T-helper 2 cell treated with Interferon-gamma antibody and Interleukin-4, amounts not matched to agents 5 μg/mL and 100 μg/mL, for 36 hours (primary cell): Measurements from ENCODE around the gene ZNF480.
"Not testable (repeated sequence)": the region's sequence is repeated elsewhere in the genome, so short reads cannot be mapped to it uniquely, and the experiment has no call there.

ENCODE experiments used
- DNase-seq: peaks from one replicate; pipeline ENCODE4 v3.0.0; 2021; ENCODE audit warnings: low spot score
- H3K27ac Mint-ChIP-seq: one replicate; pipeline ENCODE4 v1.8.0; 2021; ENCODE audit warnings: mild to moderate bottlenecking, mixed read lengths
- H3K27me3 Mint-ChIP-seq: one replicate; pipeline ENCODE4 v1.8.0; 2021; ENCODE audit warnings: low read depth, mixed read lengths
- H3K36me3 Mint-ChIP-seq: one replicate; pipeline ENCODE4 v1.8.0; 2021; ENCODE audit warnings: low read depth, mixed read lengths
- H3K4me1 Mint-ChIP-seq: one replicate; pipeline ENCODE4 v1.8.0; 2021; ENCODE audit warnings: low read depth, mixed read lengths
- H3K4me3 Mint-ChIP-seq: one replicate; pipeline ENCODE4 v1.8.0; 2022; ENCODE audit warnings: mild to moderate bottlenecking, moderate library complexity, mixed read lengths
- H3K9me3 Mint-ChIP-seq: one replicate; pipeline ENCODE4 v1.8.0; 2021; ENCODE audit warnings: mixed read lengths

Gene ZNF480

DNA sequence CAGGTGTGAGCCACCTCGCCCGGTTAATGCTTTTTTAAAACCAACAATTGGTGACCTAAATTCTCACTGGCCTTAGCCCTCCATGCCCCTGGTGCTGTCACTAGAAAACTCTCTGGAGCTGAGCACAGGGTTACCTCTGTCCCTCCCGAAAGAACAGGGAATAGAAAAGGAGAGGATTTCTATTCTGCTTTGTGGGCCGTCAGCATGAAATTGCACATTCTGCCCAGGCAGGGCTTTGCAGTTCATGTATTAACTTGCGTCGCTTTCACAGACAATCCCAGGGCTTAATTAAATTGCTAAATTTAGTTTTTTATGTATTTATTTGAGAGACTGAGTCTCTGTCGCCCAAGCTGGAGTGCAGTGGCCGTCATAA, 583 bp upstream of the ZNF480 start:
- H3K27me3 Mint-ChIP-seq, result peaks cover 3% of the 10 kb centered on the region
- H3K4me3 Mint-ChIP-seq, result peak overlapping the region; percentile 85
- no peak for DNase-seq
- H3K36me3 Mint-ChIP-seq, result peaks cover 69% of the 10 kb centered on the region
- H3K4me1 Mint-ChIP-seq, result peaks cover 15% of the 10 kb centered on the region
- H3K27ac Mint-ChIP-seq, result peak overlapping the region; percentile 55
- H3K9me3 Mint-ChIP-seq, result peaks cover 52% of the 10 kb centered on the region

DNA sequence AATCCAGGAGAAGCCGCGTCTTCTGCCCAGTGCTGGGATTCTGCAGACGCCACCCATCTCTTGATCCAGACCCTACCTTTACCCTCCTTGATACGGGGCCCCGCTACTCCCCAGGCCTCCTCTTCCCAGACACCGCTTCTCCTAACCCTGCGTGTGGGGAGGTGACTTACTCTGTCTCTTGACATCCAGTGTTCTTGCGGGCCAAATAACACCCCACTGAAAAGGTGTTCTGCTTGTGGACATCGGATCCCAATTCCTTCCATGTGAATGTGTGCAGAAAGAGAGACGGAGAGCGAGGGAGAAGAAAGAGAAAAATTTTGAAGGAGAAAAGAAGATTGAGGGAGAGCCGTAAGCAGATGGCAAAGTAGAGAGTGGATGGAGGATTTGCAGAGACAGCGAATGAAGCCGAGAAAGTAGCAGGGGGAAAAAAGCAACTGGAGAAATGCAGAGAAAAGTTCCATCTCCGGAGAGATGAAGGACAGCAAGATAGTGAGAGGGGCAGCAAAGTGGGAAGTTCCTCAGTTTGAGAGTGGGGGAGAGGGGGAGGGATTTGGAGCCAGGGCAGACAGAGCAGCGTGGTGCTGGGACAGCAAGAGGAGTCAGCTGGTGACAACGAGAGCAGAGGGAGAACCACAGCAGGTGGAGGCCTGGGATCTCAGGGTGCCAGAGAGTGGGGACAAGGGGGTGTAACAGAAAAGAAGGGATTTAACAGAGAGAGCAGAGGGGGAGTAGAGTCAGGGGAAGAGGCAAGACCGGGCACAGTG, 814 bp downstream of the ZNF480 start:
- Mint-ChIP-seq H3K4me3 (peak overlapping the region; percentile 95), H3K27me3 (peaks cover 3% of the 10 kb centered on the region), H3K9me3 (peaks cover 54% of the 10 kb centered on the region), H3K4me1 (peaks cover 15% of the 10 kb centered on the region), H3K27ac (peak overlapping the region; percentile 98), H3K36me3 (peaks cover 72% of the 10 kb centered on the region)
- no peak for DNase-seq

DNA sequence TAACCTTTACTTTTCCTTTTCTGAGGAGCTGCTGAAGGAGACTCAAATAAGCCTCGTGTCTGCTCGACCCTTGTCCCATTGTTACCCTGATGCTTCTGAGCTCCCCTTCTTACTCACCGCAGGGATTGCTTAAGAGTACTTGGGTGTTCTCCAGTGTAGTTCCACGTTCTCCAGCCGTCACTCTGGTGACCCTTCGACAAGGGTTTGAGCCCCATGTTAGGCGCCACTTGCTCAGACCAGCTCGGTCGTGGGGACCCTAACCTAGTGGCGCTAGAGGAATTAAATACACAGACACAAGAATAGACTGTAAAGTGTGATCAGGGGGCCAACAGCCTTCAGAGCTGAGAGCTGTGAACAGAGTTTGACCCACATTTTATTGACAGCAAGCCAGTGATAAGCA, 10.3 kb downstream of the ZNF480 start:
- Mint-ChIP-seq H3K27me3 (no peaks in the 10 kb centered on the region), H3K27ac (no peak overlapping the region), H3K4me3 (no peak overlapping the region), H3K36me3 (peaks cover 84% of the 10 kb centered on the region), H3K4me1 (no peaks in the 10 kb centered on the region), H3K9me3 (peaks cover 69% of the 10 kb centered on the region)
- DNase-seq, result no peak

DNA sequence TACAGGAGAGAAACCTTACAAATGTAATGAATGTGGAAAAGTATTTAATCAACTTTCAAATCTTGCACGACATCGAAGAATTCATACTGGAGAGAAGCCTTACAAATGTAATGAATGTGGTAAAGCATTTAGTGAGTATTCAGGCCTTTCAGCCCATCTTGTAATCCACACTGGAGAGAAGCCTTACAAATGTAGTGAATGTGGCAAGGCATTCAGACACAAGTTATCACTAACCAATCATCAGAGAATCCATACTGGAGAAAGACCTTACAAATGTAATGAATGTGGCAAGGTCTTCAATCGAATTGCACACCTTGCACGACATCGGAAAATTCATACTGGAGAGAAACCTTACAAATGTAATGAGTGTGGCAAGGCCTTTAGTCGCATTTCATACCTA, 25.5 kb downstream of the ZNF480 start:
- H3K36me3 Mint-ChIP-seq, result peaks cover 60% of the 10 kb centered on the region
- H3K27me3 Mint-ChIP-seq, result no peaks in the 10 kb centered on the region
- H3K4me3 Mint-ChIP-seq, result no peak overlapping the region
- H3K27ac Mint-ChIP-seq, result no peak overlapping the region
- H3K9me3 Mint-ChIP-seq, result peaks cover 87% of the 10 kb centered on the region
- no peaks in the 10 kb centered on the region for H3K4me1 Mint-ChIP-seq
- no peak for DNase-seq

DNA sequence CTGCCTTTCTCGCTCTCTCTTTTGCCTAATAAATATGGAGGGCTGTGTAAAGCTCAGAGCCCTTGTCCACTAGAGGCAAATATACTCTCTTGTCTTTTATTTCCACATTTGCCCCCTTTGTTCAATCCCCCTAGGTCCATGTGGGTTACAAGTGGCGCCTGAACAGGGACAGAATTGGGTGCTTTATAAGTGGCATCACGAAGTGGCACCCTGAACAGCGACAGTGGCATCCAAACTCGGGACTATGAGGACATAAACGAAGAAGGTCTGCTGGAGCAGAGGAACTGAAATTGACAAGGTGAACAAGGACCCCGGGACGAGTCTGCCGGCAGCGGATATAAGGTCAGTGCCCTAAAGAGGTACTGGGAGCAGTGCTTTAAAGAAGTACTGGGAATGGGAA, 34.8 kb downstream of the ZNF480 start:
- DNase-seq, result no peak
- no peaks in the 10 kb centered on the region for H3K27me3 Mint-ChIP-seq
- no peak overlapping the region for H3K4me3 Mint-ChIP-seq
- H3K4me1 Mint-ChIP-seq, result peaks cover 5% of the 10 kb centered on the region
- H3K36me3 Mint-ChIP-seq, result peaks cover 13% of the 10 kb centered on the region
- H3K9me3 Mint-ChIP-seq, result peaks cover 56% of the 10 kb centered on the region
- no peak overlapping the region for H3K27ac Mint-ChIP-seq

DNA sequence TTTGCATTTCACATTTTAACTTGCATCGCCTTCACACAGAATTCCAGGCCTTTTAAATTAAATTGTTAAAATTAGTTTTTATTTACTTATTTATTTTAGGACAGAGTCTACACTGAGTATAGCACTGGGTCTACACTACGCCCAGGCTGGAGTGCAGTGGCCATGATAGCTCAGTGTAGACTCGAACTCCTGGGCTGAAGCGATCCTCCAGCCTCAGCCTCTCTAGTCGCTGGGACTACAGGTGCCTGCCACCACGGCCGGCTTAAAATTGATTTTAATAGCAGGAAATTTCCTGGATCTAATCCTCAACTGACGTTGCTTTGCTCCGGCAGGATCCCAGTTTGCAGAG, 38.8 kb downstream of the ZNF480 start:
- DNase-seq, result no peak

DNA sequence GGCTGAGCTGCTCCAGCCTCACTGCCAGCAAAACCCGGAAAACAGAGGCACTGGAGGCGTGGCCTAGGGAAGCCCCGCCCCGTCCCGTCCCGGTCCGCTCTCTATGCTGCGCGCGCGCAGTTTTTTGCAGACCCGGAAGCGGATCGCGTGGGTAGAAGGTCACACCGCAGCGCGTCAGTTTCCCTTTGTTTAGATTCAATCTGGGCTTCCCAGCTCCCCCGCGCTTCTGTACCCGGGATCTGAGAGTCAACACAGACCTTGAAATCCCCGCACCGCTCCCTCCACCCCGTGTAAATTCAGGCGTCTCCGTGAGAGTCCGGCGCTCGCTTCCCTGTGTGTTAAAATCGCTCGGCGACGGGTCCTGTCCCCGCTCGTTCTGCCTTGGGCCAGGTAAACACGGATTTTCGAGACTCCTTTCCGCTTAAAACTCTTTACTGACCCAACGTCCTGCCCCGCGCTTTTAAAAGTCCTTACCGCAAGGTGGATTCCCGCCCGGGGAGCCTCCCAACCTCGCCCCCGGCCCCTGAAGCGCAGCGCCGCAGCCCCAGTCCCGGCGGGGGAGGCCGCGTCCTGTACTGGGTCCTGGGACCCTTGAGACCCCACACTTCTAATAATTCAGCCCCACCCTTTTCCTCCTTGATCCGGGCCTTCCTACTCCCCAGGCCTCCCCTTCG, 39.3 kb downstream of the ZNF480 start, which contains the start of gene ZNF610:
Gene ZNF610, plus strand, starts transcription at position 127 of the 674 bp plus-strand sequence. CDS start 12,930 bp downstream, outside the sequence.
- DNase-seq, result peak; percentile 85
- H3K4me3 Mint-ChIP-seq, result peak within 1 kb of the TSS; percentile 91
- peak within 1 kb of the TSS; percentile 94 for H3K27ac Mint-ChIP-seq
- H3K36me3 Mint-ChIP-seq, result peaks cover 18% of the 10 kb centered on the region
- no peaks in the 10 kb centered on the region for H3K27me3 Mint-ChIP-seq
- peaks cover 63% of the 10 kb centered on the region for H3K9me3 Mint-ChIP-seq
- peaks cover 12% of the 10 kb centered on the region for H3K4me1 Mint-ChIP-seq

More for the DNA sequence above, 38.8 kb downstream of the ZNF480 start:
- Mint-ChIP-seq H3K36me3 (peaks cover 20% of the 10 kb centered on the region), H3K9me3 (peaks cover 63% of the 10 kb centered on the region), H3K4me3 (peak overlapping the region; percentile 91), H3K4me1 (peaks cover 12% of the 10 kb centered on the region), H3K27me3 (no peaks in the 10 kb centered on the region), H3K27ac (peak overlapping the region; percentile 94)

DNA sequence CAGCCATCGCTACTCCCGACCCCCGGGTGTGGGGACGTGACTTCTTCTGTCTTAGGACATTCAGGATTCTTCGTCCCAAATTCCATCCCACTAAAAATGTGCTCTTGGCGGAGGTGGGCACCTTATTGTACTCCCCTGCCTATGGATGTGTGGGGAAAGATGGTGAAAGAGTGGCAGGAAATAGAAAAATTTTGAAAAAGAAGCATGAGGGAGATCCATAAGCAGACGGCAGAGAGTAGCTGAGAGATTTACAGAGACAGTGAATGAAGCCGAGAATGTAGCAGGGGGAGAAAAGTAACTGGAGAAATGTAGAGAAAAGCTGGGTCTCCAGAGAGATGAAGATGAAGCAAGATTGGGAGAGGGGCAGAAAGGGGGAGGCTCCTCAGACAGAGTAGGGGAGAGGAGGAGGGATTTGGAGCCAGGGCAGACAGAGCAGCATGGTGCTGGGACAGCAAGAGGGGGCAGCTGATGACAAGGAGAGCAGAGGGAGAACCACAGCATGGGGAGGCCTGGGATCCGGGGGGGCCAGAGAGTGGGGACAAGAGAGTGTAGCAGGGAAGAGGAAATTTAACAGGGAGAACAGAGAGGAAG, 39.9 kb downstream of the ZNF480 start:
- Mint-ChIP-seq H3K4me1 (peaks cover 12% of the 10 kb centered on the region), H3K27me3 (no peaks in the 10 kb centered on the region), H3K36me3 (peaks cover 15% of the 10 kb centered on the region), H3K27ac (peak overlapping the region; percentile 94), H3K4me3 (peak overlapping the region; percentile 91), H3K9me3 (peaks cover 59% of the 10 kb centered on the region)
- DNase-seq, result no peak

DNA sequence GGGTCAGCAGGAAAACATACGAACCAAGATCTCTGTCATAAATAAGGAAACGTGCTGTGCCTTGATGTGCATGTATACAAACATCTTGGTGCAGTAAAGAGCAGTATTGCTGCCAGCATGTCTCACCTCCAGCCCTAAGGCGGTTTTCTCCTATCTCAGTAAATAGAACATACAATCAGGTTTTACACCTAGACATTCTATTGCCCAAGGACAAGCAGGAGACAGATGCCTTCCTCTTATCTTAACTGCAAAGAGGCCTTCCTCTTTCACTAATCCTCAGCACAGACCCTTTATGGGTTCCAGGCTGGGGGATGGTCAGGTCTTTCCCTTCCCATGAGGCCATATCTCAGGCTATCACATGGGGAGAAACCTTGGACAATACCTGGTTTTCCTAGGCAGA, 42.1 kb downstream of the ZNF480 start:
- Mint-ChIP-seq H3K9me3 (peaks cover 59% of the 10 kb centered on the region), H3K4me1 (peaks cover 12% of the 10 kb centered on the region), H3K36me3 (peaks cover 15% of the 10 kb centered on the region)
- H3K27ac Mint-ChIP-seq, H3K27me3 Mint-ChIP-seq, DNase-seq, H3K4me3 Mint-ChIP-seq: not testable (repeated sequence)

DNA sequence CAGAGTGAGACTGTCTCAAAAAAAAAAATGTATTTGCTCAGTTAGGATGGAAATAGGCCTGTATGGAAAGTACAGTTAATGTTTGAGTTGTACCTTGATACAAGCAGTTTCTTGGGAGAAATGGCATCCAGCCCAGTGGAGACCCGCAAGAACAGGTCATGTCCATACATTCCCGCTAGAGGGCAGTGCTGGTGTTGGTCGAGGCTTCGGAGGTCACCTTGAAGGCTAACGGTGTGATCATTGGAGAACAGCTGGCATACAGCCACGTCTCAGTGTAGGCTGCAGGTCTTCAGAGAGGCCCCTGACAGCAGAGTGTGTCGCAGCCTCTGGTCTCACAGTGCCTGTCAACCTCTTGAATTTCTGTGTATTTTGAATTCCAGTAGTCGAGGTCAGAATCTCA, 46.6 kb downstream of the ZNF480 start:
- H3K4me3 Mint-ChIP-seq, result no peak overlapping the region
- DNase-seq, result peak; percentile 24
- H3K4me1 Mint-ChIP-seq, result no peaks in the 10 kb centered on the region
- peaks cover 2% of the 10 kb centered on the region for H3K36me3 Mint-ChIP-seq
- no peak overlapping the region for H3K27ac Mint-ChIP-seq
- peaks cover 58% of the 10 kb centered on the region for H3K9me3 Mint-ChIP-seq
- no peaks in the 10 kb centered on the region for H3K27me3 Mint-ChIP-seq

DNA sequence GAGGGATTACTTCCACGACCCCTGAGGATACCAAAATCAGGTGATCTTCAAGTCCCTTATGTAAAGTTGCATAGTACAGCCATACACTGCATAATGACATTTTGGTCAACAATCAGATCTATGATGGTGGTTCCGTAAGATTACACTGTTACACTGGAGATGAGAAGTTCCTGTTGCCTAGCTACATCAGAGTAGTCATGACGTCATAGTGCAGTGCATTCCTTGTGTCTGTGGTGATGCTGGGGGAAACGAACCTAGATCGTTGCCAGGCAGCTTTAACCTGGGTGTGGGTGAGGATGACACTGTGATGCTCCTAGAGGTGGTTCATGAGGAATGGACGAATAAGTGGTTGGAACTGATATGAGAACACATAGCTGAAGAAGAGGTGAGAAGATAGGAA, 48.2 kb downstream of the ZNF480 start:
- peaks cover 5% of the 10 kb centered on the region for H3K36me3 Mint-ChIP-seq
- H3K27ac Mint-ChIP-seq, result no peak overlapping the region
- no peak for DNase-seq
- H3K9me3 Mint-ChIP-seq, result peaks cover 53% of the 10 kb centered on the region
- H3K4me3 Mint-ChIP-seq, result no peak overlapping the region
- H3K4me1 Mint-ChIP-seq, result no peaks in the 10 kb centered on the region
- no peaks in the 10 kb centered on the region for H3K27me3 Mint-ChIP-seq

DNA sequence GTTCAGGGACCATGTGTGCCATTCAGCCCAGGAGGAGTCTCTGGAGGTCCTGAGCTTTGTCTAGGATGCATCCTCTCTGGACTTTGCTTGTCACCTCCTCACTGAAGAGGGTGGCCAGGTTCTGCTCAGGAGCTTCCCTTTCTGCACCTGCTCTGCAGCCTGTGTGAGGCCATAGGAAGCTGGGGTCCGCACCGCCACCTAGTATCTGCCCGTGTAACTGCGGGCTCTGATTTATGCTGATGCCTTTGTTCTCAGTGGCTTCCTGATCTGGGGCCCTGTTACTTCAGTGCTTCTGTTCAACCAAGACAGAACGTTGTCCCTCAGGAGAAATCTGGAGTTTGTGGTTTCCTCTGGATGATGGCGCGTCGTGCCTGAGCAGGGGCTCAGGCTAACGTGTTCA, 54.5 kb downstream of the ZNF480 start:
- H3K27me3 Mint-ChIP-seq, result no peaks in the 10 kb centered on the region
- H3K4me1 Mint-ChIP-seq, result no peaks in the 10 kb centered on the region
- no peak for DNase-seq
- H3K9me3 Mint-ChIP-seq, result peaks cover 56% of the 10 kb centered on the region
- H3K27ac Mint-ChIP-seq, result no peak overlapping the region
- H3K4me3 Mint-ChIP-seq, result no peak overlapping the region
- H3K36me3 Mint-ChIP-seq, result peaks cover 18% of the 10 kb centered on the region

DNA sequence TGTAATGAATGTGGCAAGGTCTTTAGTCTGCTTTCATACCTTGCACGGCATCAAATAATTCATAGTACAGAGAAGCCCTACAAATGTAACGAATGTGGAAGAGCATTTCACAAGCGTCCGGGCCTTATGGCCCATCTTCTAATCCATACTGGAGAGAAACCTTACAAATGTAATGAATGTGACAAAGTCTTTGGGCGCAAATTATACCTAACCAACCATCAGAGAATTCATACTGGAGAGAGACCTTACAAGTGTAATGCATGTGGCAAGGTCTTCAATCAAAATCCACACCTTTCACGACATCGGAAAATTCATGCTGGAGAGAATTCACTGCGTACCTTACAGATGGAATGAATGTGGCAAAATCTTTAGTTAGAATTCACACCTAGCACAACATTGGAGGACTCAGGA, 69.5 kb downstream of the ZNF480 start:
- Mint-ChIP-seq H3K4me3 (no peak overlapping the region), H3K9me3 (peaks cover 65% of the 10 kb centered on the region), H3K4me1 (peaks cover 4% of the 10 kb centered on the region), H3K36me3 (peaks cover 31% of the 10 kb centered on the region), H3K27me3 (no peaks in the 10 kb centered on the region), H3K27ac (no peak overlapping the region)
- no peak for DNase-seq
